B cell (primary cell): Measurements from ENCODE around the gene CNOT6. TPM values are rescaled to one million over a fixed set of nuclear protein-coding genes. Genes with fewer than 3 reads are reported as not detected.

Source experiments
- ATAC-seq: fragments of 200-7000 bp; cut with Tn5 transposase; one replicate; pipeline ENCODE4 v1.10.0; 2021; ENCODE audit warnings: low read depth, mild to moderate bottlenecking, moderate number of reproducible peaks, moderate library complexity
- CTCF ChIA-PET: fragments of 350-600 bp; sonication (Branson Sonifier 250); formaldehyde crosslinking; loops from one replicate; lab custom pipeline; 2021; ENCODE audit warnings: antibody characterized with exemption, inconsistent platforms; lab: Charles Lee
- POLR2A ChIA-PET: fragments of 350-600 bp; sonication (Branson Sonifier 250); formaldehyde crosslinking; loops from one replicate; lab custom pipeline; 2021; ENCODE audit warnings: antibody characterized with exemption; lab: Charles Lee
- DNase-seq: peaks from one replicate; pipeline ENCODE4 v3.0.0; 2013
- H2AFZ ChIP-seq: 2 replicates; pipeline ENCODE4 v1.6.1; 2012; ENCODE audit warnings: mild to moderate bottlenecking, low read depth, low read length; ENCODE audit not compliant: insufficient read depth, poor library complexity, severe bottlenecking
- H3K27ac ChIP-seq, 2 donors: 1 replicate in 1 of 2; 2 replicates in 1 of 2; pipeline ENCODE4 v1.5.1; 2012 to 2013; ENCODE audit warnings: low read length in 2 of 2, mild to moderate bottlenecking in 2 of 2, moderate library complexity in 1 of 2
- H3K27me3 ChIP-seq, 4 experiments: fragments of 200-600 bp in 1 of 4; sonication (generic) in 1 of 4; replicated peaks in 1 of 4; 1 replicate in 2 of 4; 2 replicates in 2 of 4; pipeline versions ENCODE4 v1.6.1 to v1.7.0; 2013 to 2016; ENCODE audit warnings: low read length in 3 of 4, mild to moderate bottlenecking in 2 of 4, mixed read lengths in 1 of 4, moderate library complexity in 1 of 4; ENCODE audit not compliant: insufficient read depth in 4 of 4, control insufficient read depth in 3 of 4; ENCODE audit errors: control extremely low read depth in 1 of 4
- H3K36me3 ChIP-seq, 2 experiments: replicated peaks in 1 of 2; 1 replicate in 1 of 2; 2 replicates in 1 of 2; pipeline versions ENCODE4 v1.6.1 to v1.7.1; 2013; ENCODE audit warnings: low read length in 1 of 2; ENCODE audit not compliant: insufficient read depth in 2 of 2, control insufficient read depth in 1 of 2; ENCODE audit errors: control extremely low read depth in 1 of 2, extremely low read depth in 1 of 2
- H3K4me1 ChIP-seq, 2 donors: fragments of 200-600 bp in 1 of 2; sonication (generic) in 1 of 2; 1 replicate in 1 of 2; 2 replicates in 1 of 2; pipeline versions ENCODE4 v1.5.1 to v1.6.1; 2013 to 2017; ENCODE audit warnings: low read length in 2 of 2; ENCODE audit not compliant: control insufficient read depth in 2 of 2, insufficient read depth in 2 of 2
- H3K4me2 ChIP-seq: replicated peaks from 2 replicates; pipeline ENCODE3; 2012; ENCODE audit warnings: mild to moderate bottlenecking, low read depth, low read length; ENCODE audit not compliant: poor library complexity, severe bottlenecking
- H3K4me3 ChIP-seq, 5 experiments: fragments of 200-600 bp in 1 of 5; sonication (generic) in 1 of 5; 1 replicate in 3 of 5; 2 replicates in 2 of 5; pipeline versions ENCODE4 v1.5.1 to v1.7.0; 2011 to 2016; ENCODE audit warnings: low read length in 4 of 5, mild to moderate bottlenecking in 4 of 5, low read depth in 2 of 5, control low read depth in 1 of 5, moderate library complexity in 1 of 5; ENCODE audit not compliant: insufficient read depth in 1 of 5; ENCODE audit errors: control extremely low read depth in 1 of 5, extremely low read depth in 1 of 5
- H3K79me2 ChIP-seq: fragments of 200-600 bp; sonication (generic); one replicate; pipeline ENCODE4 v1.6.0; 2016; ENCODE audit warnings: low read length; ENCODE audit not compliant: control insufficient read depth, insufficient read depth
- H3K9ac ChIP-seq: fragments of 200-600 bp; sonication (generic); 2 replicates; pipeline ENCODE4 v1.6.1; 2017; ENCODE audit warnings: mild to moderate bottlenecking, low read length, moderate library complexity
- H3K9me3 ChIP-seq, 3 donors: one replicate each; pipeline versions ENCODE4 v1.6.1 to v1.7.1; 2013; ENCODE audit warnings: low read length in 2 of 3; ENCODE audit not compliant: control insufficient read depth in 2 of 3, insufficient read depth in 1 of 3; ENCODE audit errors: control extremely low read depth in 1 of 3
- H4K20me1 ChIP-seq: 2 replicates; pipeline ENCODE4 v1.6.0; 2012; ENCODE audit warnings: mild to moderate bottlenecking, low read length; ENCODE audit not compliant: insufficient read depth, control insufficient read depth, poor library complexity, severe bottlenecking
- H3K27ac Mint-ChIP-seq: one replicate; pipeline ENCODE4 v1.8.0; 2021; ENCODE audit warnings: mixed read lengths
- H3K27me3 Mint-ChIP-seq: one replicate; pipeline ENCODE4 v1.8.0; 2021; ENCODE audit warnings: mixed read lengths
- H3K4me1 Mint-ChIP-seq: one replicate; pipeline ENCODE4 v1.8.0; 2021; ENCODE audit warnings: mixed read lengths
- H3K4me3 Mint-ChIP-seq: one replicate; pipeline ENCODE4 v1.8.0; 2021; ENCODE audit warnings: mixed read lengths
- H3K9me3 Mint-ChIP-seq: one replicate; pipeline ENCODE4 v1.8.0; 2022; ENCODE audit warnings: mixed read lengths; ENCODE audit not compliant: insufficient read depth
- CTCF ChIP-seq: fragments of 200-600 bp; IDR thresholded peaks from one replicate; pipeline ENCODE4 v1.8.0; 2022; ENCODE audit warnings: antibody characterized with exemption, mild to moderate bottlenecking
- EZH2 ChIP-seq: IDR thresholded peaks from 2 replicates; pipeline ENCODE4 v1.6.1; 2012; ENCODE audit warnings: borderline replicate concordance, low read depth, mild to moderate bottlenecking, moderate library complexity, low read length; ENCODE audit not compliant: insufficient read depth, poor library complexity, severe bottlenecking
- WGBS: methylation state at CpG from one replicate; pipeline ENCODE4 v1.1.5; 2013; ENCODE audit warnings: missing lambda C conversion rate; ENCODE audit not compliant: insufficient coverage; 5-methylcytosine and 5-hydroxymethylcytosine counted together
- intact Hi-C: fragments of 100-400 bp; cut with micrococcal nuclease; formaldehyde crosslinking; loops from one replicate; pipeline ENCODE4 v1.10.0; 2022
- polyA plus RNA-seq: library from polyadenylated mRNA; depleted of rRNA; stranded (reverse); fragments of >200 nt; gene quantifications from 2 replicates; pipeline ENCODE4 v1.2.3, GENCODE V29; 2012
- total RNA-seq, 2 donors: library from RNA; stranded (reverse); fragments of 120-200 nt in 1 of 2; gene quantifications; 1 replicate in 1 of 2; 2 replicates in 1 of 2; pipeline versions ENCODE4 v1.2.3 to v1.2.4, GENCODE V29; 2013 to 2022

The CNOT6 gene
- total and polyA plus RNA-seq, 2 donors (not counting 1 experiment from before 2014, with no cell fraction given), result 4.3 to 31.1 TPM

GRCh38 chr5:180594311-180595045 is 100.3 kb downstream of the CNOT6 start:
- H3K4me1 Mint-ChIP-seq, result peaks cover 3% of the 10 kb centered on the region
- DNase-seq (no peak), ATAC-seq (no peak)
- intact Hi-C loops, result no loop called here
- peaks cover 0 to 13% (median 2%) of the 10 kb centered on the region in 4 experiments for H3K27me3 ChIP-seq
- no peak overlapping the region for H2AFZ ChIP-seq
- no peaks in the 10 kb centered on the region for H3K4me1 ChIP-seq
- TF ChIP-seq EZH2, result no peak
- TF ChIP-seq CTCF, result no peak
- POLR2A ChIA-PET, result no interaction called here
- no peaks in the 10 kb centered on the region for H3K9me3 Mint-ChIP-seq
- H3K27ac Mint-ChIP-seq, result no peak overlapping the region
- CTCF ChIA-PET, result no interaction called here
- H3K4me2 ChIP-seq, result no peak overlapping the region
- no peak overlapping the region for H3K4me3 ChIP-seq
- 86% methylated on average over 16 of the region's 17 CpGs for WGBS
- H4K20me1 ChIP-seq, result no peaks in the 10 kb centered on the region
- H3K9ac ChIP-seq, result no peak overlapping the region
- H3K4me3 Mint-ChIP-seq, result no peak overlapping the region
- H3K27ac ChIP-seq, result no peak overlapping the region
- no peaks in the 10 kb centered on the region for H3K36me3 ChIP-seq
- peaks cover 0 to 5% (median 0%) of the 10 kb centered on the region in 3 donors for H3K9me3 ChIP-seq
- no peaks in the 10 kb centered on the region for H3K79me2 ChIP-seq
- H3K27me3 Mint-ChIP-seq, result peaks cover 21% of the 10 kb centered on the region

GRCh38 chr5:180595046-180595379 is 100.8 kb downstream of the CNOT6 start:
- Histone ChIP-seq H3K36me3 (no peaks in the 10 kb centered on the region), H3K9ac (no peak overlapping the region), H2AFZ (no peak overlapping the region), H3K79me2 (no peaks in the 10 kb centered on the region), H3K9me3 (peaks cover 0 to 5% (median 0%) of the 10 kb centered on the region in 3 donors), H4K20me1 (no peaks in the 10 kb centered on the region), H3K4me1 (no peaks in the 10 kb centered on the region), H3K27ac (no peak overlapping the region), H3K4me3 (no peak overlapping the region), H3K4me2 (no peak overlapping the region), H3K27me3 (peaks cover 0 to 12% (median 2%) of the 10 kb centered on the region in 4 experiments)
- Mint-ChIP-seq H3K4me3 (no peak overlapping the region), H3K27ac (no peak overlapping the region), H3K4me1 (no peaks in the 10 kb centered on the region), H3K27me3 (peaks cover 16% of the 10 kb centered on the region), H3K9me3 (no peaks in the 10 kb centered on the region)
- 88% methylated on average over 1 of the region's 2 CpGs for WGBS
- ATAC-seq (no peak), DNase-seq (no peak)
- intact Hi-C loops, result no loop called here
- TF ChIP-seq CTCF, result no peak
- TF ChIP-seq EZH2, result no peak
- CTCF ChIA-PET, result no interaction called here
- POLR2A ChIA-PET, result no interaction called here
